Measurements from ENCODE around the gene LRRC59.
"Not testable (repeated sequence)": the region's sequence is repeated elsewhere in the genome, so short reads cannot be mapped to it uniquely, and the experiment has no call there.

Gene LRRC59

GRCh38 chr17:50424246-50424995 lies 27.1 kb upstream of the LRRC59 start:
- no peak for DNase-seq

GRCh38 chr17:50423553-50424159 lies 26.3 kb upstream of the LRRC59 start:
- no peak for DNase-seq

GRCh38 chr17:50422738-50423137 lies 25.4 kb upstream of the LRRC59 start:
- DNase-seq, result no peak

- no peak for DNase-seq
Measured at GRCh38 chr17:50421308-50422051, 24.2 kb upstream of the LRRC59 start.

GRCh38 chr17:50420419-50421112 lies 23.2 kb upstream of the LRRC59 start:
- DNase-seq, result no peak

- not testable (repeated sequence) for DNase-seq
Measured at GRCh38 chr17:50419577-50419976, 22.3 kb upstream of the LRRC59 start.

GRCh38 chr17:50414808-50415207 lies 17.5 kb upstream of the LRRC59 start:
- DNase-seq, result no peak

- no peak for DNase-seq
Measured at GRCh38 chr17:50412188-50412732, 14.9 kb upstream of the LRRC59 start.

GRCh38 chr17:50407921-50408320 lies 10.6 kb upstream of the LRRC59 start:
- DNase-seq, result no peak

- DNase-seq, result no peak
Measured at GRCh38 chr17:50406578-50406977, 9.3 kb upstream of the LRRC59 start.

GRCh38 chr17:50405351-50405750 lies 8.0 kb upstream of the LRRC59 start:
- not testable (repeated sequence) for DNase-seq

- not testable (repeated sequence) for DNase-seq
Measured at GRCh38 chr17:50399591-50399990, 2.3 kb upstream of the LRRC59 start.

GRCh38 chr17:50398672-50399071 lies 1.3 kb upstream of the LRRC59 start:
- not testable (repeated sequence) for DNase-seq

- DNase-seq, result no peak
Measured at GRCh38 chr17:50397919-50398285, 579 bp upstream of the LRRC59 start.

GRCh38 chr17:50396261-50397110 lies 837 bp downstream of the LRRC59 start:
- DNase-seq, result no peak

GRCh38 chr17:50394711-50395110 lies 2.6 kb downstream of the LRRC59 start:
- no peak for DNase-seq

GRCh38 chr17:50393700-50394099 lies 3.6 kb downstream of the LRRC59 start:
- DNase-seq, result no peak

- no peak for DNase-seq
Measured at GRCh38 chr17:50392621-50393020, 4.7 kb downstream of the LRRC59 start.

GRCh38 chr17:50389534-50389933 lies 7.8 kb downstream of the LRRC59 start:
- no peak for DNase-seq

- DNase-seq, result no peak
Measured at GRCh38 chr17:50388728-50389127, 8.6 kb downstream of the LRRC59 start.

- DNase-seq, result no peak
Measured at GRCh38 chr17:50386510-50386909, 10.8 kb downstream of the LRRC59 start.

GRCh38 chr17:50382931-50383330 lies 14.4 kb downstream of the LRRC59 start:
- DNase-seq, result no peak

Measured in activated naive CD4-positive, alpha-beta T cell (primary cell).